ENCODE measurements around the gene GOLGA5. TPM values are rescaled to one million over a fixed set of nuclear protein-coding genes. Genes with fewer than 3 reads are reported as not detected.

The GOLGA5 gene
- total RNA-seq, 1 experiment from 2014 or later, result 23.5 TPM

DNA sequence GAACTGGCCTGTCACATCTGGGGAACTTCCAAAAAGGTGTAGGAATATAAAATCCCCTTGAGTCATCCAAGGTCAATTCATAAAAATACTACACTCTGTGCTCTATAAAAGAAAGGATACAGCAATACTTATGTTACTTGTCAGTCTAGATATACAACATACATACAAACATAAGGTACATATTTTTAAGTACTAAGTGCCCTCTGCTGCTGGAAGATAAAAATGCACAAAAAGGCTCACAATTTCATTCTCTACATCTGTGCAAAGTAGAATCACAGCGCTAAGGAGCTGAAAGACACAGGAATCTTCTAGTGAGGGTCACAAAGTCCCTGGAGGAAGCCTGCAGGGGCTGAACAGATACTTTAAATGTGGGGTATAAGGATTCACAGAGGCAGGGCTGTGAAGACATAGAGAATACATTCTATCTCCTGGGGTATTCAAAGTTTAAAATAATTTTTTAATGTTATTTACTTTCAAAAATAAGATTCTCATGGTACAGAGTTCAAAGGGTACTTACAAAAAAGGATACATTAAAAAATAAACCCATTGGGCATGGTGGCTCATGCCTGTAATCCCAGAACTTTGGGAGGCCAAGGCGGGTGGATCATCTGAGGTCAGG is 10.2 kb upstream of the GOLGA5 start:
- Histone ChIP-seq H3F3A (ENCODE audit: low read length, unreplicated experiment) (no peaks in the 10 kb centered on the region), H3K4me2 (ENCODE audit: low read length) (peak overlapping the region; percentile 62; the same call in 1 of the 2 replicates), H3K9me3 (ENCODE audit: low read length) (peaks cover 5% of the 10 kb centered on the region; the same call in 1 of the 2 replicates), H3K27ac (ENCODE audit: low read length) (peak overlapping the region; percentile 53; the same call in 1 of the 2 replicates), H3K4me1 (ENCODE audit: insufficient read depth, low read length) (peaks cover 26% of the 10 kb centered on the region), H3K79me2 (ENCODE audit: low read length) (no peaks in the 10 kb centered on the region), H2AFZ (ENCODE audit: low read length) (peak overlapping the region; percentile 38), H4K20me1 (ENCODE audit: low read length) (no peaks in the 10 kb centered on the region), H3K27me3 (ENCODE audit: low read length) (no peaks in the 10 kb centered on the region), H3K9ac (ENCODE audit: low read length) (no peak overlapping the region), H3K36me3 (ENCODE audit: low read depth, low read length) (no peaks in the 10 kb centered on the region; the same call in 1 of the 2 replicates), H3K4me3 (ENCODE audit: low read length) (no peak overlapping the region), H3K9me2 (replicated peaks; ENCODE audit: low read length) (no peaks in the 10 kb centered on the region)
- ChIA-PET POLR2A (ENCODE audit: unreplicated experiment) (no interaction called here), CTCF (interaction anchor here (0.5 to 0.6 kb wide), 5 partner anchors 58 to 1258 kb away, joined by 3 to 11 read pairs (median 3); no protein-coding TSS in a partner anchor)
- intact Hi-C loops (cut with micrococcal nuclease), result loop anchor here (1.0 to 10.0 kb wide), 4 partner anchors 36 to 179 kb away; partner anchors contain the start of gene LGMN
- DNase-seq (peak; percentile 85), ATAC-seq (peak; percentile 93)
- BruUV-seq (replicated peaks), result no TSS peak
- TF ChIP-seq, protein P1, sequence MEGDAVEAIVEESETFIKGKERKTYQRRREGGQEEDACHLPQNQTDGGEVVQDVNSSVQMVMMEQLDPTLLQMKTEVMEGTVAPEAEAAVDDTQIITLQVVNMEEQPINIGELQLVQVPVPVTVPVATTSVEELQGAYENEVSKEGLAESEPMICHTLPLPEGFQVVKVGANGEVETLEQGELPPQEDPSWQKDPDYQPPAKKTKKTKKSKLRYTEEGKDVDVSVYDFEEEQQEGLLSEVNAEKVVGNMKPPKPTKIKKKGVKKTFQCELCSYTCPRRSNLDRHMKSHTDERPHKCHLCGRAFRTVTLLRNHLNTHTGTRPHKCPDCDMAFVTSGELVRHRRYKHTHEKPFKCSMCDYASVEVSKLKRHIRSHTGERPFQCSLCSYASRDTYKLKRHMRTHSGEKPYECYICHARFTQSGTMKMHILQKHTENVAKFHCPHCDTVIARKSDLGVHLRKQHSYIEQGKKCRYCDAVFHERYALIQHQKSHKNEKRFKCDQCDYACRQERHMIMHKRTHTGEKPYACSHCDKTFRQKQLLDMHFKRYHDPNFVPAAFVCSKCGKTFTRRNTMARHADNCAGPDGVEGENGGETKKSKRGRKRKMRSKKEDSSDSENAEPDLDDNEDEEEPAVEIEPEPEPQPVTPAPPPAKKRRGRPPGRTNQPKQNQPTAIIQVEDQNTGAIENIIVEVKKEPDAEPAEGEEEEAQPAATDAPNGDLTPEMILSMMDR (conservative IDR thresholded peaks at IDR 0.05; ENCODE audit: low read depth, low read length), result peak; percentile 83
- no peak for TF ChIP-seq EZH2 (IDR thresholded peaks at IDR 0.05; ENCODE audit: low read length, unreplicated experiment)

- DNase-seq (peak; percentile 53), ATAC-seq (no peak)
- peaks cover 3% of the 10 kb centered on the region; the same call in 1 of the 2 replicates for H3K36me3 ChIP-seq (ENCODE audit: low read depth, low read length)
- H3K9ac ChIP-seq (ENCODE audit: low read length), result no peak overlapping the region
- 0 out of 2 replicates have a peak overlapping the region, but pooled peaks have one; percentile 2 for H3K4me2 ChIP-seq (ENCODE audit: low read length)
- H3K79me2 ChIP-seq (ENCODE audit: low read length), result no peaks in the 10 kb centered on the region
- peak overlapping the region; percentile 52 for H3K27ac ChIP-seq (ENCODE audit: low read length)
- H3K9me3 ChIP-seq (ENCODE audit: low read length), result peaks cover 13% of the 10 kb centered on the region; the same call in 1 of the 2 replicates
- no peak overlapping the region for H3K4me3 ChIP-seq (ENCODE audit: low read length)
- no peaks in the 10 kb centered on the region for H4K20me1 ChIP-seq (ENCODE audit: low read length)
- peaks cover 19% of the 10 kb centered on the region for H3K4me1 ChIP-seq (ENCODE audit: insufficient read depth, low read length)
- H3K9me2 ChIP-seq (replicated peaks; ENCODE audit: low read length), result no peaks in the 10 kb centered on the region
- CTCF ChIA-PET, result interaction anchor here (0.6 kb wide), 1 partner anchor 19 kb away, joined by 5 read pairs; no protein-coding TSS in a partner anchor
- TF ChIP-seq, protein P1 (conservative IDR thresholded peaks at IDR 0.05; ENCODE audit: low read depth, low read length), result no peak
- no peak for TF ChIP-seq EZH2phosphoT487 (IDR thresholded peaks at IDR 0.05; ENCODE audit: borderline replicate concordance, low read length)
- no peak for TF ChIP-seq EZH2 (IDR thresholded peaks at IDR 0.05; ENCODE audit: low read length, unreplicated experiment)
- no TSS peak for BruUV-seq (replicated peaks)
- POLR2A ChIA-PET (ENCODE audit: unreplicated experiment), result no interaction called here
- intact Hi-C loops (cut with micrococcal nuclease), result loop anchor here (10.0 kb wide), 1 partner anchor 181 kb away; no protein-coding TSS in a partner anchor
- H3F3A ChIP-seq (ENCODE audit: low read length, unreplicated experiment), result no peaks in the 10 kb centered on the region
- no peak overlapping the region for H2AFZ ChIP-seq (ENCODE audit: low read length)
- H3K27me3 ChIP-seq (ENCODE audit: low read length), result no peaks in the 10 kb centered on the region
Measured at GRCh38 chr14:92785667-92786426, 8.3 kb upstream of the GOLGA5 start.

Data from PC-3 (cell line).